ENCODE measurements around the gene CD82.
A peak's percentile ranks its signal among the peaks of the same experiment; 100 is the strongest.
"Not testable (repeated sequence)": the region's sequence is repeated elsewhere in the genome, so short reads cannot be mapped to it uniquely, and the experiment has no call there.

Gene CD82

DNA sequence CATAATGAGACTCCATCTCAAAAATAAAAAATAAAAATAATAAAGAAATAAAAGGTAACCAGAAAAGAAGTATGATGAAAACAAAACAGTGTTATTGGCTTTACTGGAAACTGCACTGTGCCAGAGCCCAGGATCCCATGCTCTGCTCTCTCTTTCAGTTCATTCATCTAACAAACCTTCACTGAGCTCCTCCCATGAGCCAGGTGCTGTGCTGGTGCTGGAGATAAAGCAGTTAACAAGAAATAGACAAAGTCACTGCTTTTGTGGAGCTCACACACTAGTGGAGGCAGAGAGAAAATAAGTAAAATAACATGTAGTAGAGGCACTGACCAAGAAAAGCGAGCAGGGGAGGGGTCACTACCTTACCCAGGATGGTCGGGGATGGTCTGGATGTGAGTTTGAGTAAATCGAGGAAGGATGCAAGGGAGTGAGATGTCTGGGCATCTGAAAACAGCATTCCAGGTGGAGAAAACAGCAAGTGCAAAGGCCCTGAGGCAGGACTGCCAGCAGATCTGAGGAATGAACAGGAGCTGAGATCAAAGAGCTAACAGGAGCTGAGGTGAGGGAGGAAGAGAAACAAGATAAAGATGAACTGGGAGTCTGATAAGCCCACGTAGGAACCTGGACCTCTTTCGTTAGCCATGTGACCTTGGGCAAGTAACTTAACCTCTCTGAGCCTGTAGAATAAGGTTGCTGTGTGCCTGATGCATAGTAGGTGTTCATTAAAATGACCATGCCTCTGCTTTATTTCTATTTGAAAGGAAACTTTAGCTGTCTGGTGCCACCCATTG lies 31.3 kb upstream of the CD82 start:
- DNase-seq (ENCODE audit: low read depth) = no peak

DNA sequence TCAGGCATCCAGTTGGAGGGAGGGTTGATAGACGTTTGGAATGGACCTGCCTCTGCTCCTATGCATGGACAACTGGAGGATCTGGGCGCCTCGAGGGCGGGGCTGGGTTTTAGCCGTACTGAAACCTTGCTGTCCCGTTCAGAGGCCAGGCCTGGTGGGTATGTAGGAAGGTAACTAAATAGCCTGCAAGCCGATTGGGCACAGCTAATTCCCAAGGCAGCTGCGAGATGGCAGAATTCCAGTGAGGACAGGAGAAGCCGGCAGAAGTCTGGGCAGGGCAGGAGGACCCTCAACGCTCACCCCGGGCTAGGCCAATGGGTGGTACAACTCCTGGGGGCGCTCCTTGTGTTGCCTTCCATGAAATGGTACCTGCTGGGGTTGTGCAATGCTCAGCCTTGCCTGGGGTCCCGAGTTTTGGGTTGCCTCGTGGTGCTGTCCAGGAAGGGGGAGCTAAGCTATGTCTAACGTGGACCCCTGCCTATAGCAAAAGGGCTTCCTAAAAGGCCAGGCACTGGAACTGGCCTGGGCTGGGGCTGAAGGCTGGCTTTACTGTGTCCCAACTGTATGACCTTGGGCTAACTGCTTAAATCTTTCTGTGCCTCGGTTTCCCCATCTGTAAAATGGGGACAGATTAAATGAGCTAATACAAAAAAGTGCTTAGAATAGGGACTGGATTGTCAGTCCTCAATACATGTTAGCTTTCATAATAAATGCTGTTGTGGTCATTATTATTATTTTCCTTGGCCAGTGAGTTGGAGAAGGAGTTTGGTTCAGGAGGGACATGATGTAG lies 30.1 kb upstream of the CD82 start:
- DNase-seq (ENCODE audit: low read depth) = no peak

DNA sequence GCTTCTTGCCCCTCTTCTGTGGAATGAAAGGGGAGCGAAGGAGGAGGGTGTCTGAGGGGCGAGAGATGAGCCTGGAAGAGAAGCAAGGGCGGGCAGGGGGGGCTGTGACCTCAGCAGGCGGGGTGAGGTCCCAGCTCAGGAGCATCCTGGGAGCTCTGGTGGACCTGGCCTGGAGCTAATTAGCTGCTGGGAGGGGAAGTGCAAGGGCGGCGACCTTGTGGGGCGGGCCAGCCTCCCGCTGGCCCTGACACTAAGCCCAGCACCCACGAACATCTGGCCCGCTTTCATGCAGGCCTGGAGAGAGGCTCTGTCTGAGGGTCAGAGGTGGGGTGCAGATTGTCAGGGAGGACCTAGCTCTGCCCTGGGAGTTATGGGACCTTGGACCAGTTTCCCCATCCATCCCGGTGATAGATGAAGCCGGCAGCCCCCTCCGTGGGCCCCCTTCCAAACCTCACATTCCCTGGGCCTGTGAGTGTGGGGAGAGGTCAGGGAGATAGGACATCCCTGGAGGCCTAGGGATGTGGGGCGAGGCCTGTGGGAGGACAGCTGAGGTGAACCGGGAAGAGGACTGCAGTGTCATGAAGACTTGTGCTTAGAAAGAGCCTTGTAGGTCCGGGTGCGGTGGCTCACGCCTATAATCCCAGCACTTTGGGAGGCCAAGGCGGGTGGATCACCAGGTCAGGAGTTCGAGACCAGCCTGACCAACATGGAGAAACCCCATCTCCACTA lies 28.5 kb upstream of the CD82 start:
- DNase-seq (ENCODE audit: low read depth) = no peak

DNA sequence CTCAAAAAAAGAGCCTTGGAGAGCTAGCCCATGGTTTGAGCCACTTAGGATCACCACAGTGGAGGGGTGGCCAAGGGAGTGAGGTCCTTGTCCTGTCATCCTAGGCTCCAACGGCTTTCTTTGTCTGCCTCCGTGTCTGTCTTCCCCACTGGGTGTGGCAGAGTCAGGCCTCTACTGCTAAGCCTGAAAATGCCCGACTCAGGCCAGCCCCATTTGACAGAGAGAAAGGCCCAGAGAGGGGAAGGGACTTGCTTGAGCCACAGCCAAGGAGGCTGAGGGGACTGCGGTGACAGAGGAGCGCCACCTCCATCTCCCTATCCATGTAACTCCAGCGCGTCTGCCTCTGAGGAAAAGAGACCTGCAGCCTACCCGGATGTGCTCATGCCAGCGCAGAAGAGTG lies 27.8 kb upstream of the CD82 start:
- DNase-seq (ENCODE audit: low read depth) = no peak

DNA sequence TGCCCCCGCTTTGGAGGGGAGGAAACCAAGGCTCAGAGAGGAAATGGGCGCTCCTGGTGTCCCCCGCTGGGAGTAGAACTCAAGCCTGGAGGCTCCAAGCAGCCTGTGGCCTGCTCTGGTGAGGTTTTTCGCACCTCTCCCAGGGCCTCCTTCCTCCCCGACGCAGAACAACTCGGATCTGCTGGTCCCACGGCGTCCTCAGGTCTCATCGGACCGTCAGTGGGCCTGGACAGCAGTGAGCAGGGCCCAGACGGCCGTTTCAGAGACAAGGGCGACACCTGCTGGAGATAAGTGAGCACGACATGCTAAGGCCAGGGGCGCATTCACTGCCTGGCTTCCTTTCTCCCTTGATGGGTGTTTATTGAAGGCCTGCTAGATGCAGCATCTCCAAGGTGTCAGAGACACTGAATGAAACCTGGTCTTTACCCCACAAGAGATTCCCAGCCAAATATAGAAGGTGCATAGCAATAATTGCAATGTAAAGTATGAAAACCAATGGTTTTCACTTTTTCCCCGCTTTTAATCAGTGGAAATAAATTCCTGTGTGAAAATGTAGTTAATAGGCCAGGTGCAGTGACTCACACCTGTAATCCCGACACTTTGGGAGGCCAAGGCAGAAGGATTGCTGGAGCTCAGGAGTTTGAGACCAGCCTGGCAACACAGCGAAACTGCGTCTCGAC lies 26.9 kb upstream of the CD82 start:
- peak; percentile 36 for DNase-seq (ENCODE audit: low read depth)

DNA sequence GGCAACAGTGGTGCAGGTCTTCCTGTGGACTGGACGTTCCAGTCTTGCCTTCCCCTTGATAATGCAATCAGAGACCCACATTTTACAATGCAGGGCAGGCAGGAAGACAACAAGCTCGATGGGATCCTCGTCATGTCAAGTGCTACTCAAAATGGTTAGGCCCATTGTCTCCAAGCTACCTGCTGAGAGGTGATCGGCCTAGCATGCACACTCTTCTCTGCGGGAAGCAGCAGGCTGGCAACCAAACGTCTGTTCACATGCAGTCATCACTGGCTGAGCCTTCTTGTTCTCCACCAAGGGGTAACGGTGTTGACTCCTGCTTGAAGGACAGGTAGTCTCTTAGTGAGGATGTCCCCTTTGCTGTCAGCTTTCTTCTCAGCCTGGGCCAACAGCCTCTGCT lies 25.5 kb upstream of the CD82 start:
- DNase-seq (ENCODE audit: low read depth) = no peak

DNA sequence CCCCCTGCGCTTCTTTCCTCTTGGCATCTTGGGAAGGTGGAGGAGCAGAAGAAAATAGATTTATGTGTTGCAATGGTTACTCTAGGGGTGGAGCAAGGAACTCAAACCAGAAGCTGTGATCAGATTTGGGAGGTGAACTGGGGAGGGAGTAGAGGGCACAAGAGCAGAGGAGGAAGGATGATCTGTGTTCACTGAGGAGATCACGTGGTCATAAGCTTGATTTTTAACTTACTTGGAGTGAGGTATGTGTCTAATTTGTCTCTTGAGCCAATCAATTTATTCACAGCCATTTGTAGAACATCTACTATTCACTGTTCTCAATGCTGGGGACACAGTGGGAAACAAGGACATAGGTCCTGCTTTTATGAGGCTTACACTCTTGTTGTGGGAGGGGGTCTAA lies 24.8 kb upstream of the CD82 start:
- no peak for DNase-seq (ENCODE audit: low read depth)

DNA sequence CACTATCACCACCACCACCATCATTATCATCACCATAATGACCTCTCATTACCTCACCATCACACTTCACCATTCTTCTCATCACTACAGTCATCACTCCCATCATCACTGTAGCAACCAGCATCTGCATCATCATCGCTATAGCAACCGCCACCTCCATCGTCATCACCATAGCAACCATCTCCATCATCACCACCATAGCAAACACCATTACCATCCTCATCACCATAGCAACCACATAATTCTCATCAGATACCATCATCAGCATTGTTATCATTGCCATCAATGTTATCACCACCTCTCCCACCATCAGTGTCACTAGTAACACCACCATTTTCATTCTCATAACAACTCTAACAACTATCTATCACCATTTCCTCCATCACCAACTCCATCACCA lies 23.1 kb upstream of the CD82 start:
- DNase-seq (ENCODE audit: low read depth) = no peak

DNA sequence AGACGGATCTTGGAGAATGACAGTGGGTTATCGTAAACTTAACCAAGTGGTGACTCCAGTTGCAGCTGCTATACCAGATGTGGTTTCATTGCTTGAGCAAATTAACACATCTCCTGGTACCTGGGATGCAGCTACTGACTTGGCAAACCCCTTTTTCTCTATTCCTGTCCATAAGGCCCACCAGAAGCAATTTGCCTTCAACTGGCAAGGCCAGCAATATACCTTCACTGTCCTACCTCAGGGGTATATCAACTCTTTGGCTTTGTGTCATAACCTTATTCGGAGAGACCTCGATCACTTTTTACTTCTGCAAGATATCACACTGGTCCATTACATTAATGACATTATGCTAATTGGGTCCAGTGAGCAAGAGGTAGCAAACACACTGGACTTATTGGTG lies 18.5 kb upstream of the CD82 start:
- not testable (repeated sequence) for DNase-seq (ENCODE audit: low read depth)

DNA sequence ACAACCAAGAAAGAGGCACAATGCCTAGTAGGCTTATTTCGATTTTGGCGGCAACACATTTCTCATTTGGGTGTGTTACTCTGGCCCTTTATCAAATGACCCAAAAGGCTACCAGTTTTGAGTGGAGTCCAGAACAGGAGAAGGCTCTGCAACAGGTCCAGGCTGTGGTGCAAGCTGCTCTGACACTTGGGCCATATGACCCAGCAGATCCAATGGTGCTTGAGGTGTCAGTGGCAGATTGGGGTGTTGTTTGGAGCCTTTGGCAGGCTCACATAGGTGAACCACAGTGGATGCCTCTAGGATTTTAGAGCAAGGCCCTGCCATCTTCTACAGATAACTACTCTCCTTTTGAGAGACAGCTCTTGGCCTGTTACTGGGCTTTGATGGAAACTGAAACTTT lies 17.9 kb upstream of the CD82 start:
- not testable (repeated sequence) for DNase-seq (ENCODE audit: low read depth)

DNA sequence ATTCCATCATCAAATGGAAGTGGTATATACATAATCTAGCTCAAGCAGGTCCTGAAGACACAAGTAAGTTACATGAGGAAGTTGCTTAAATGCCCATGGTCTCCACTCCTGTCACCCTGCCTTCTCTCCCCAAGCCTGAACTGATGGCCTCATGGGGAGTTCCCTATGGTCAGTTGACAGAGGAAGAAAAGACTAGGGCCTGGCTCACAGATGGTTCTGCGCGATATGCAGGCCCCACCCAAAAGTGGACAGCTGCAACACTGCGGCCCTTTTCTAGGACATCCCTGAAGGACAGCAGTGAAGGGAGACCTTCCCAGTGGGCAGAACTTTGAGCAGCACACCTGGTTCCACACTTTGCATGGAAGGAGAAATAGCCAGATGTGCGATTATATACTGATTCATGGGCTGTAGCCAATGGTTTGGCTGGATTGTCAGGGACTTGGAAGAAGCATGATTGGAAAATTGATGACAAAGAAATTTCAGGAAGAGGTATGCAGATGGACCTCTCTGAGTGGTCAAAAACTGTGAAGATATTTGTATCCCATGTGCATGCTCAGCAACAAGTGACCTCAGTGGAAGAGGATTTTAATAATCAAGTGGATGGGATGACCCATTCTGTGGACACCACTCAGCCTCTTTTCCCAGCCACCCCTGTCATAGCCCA lies 17.3 kb upstream of the CD82 start:
- DNase-seq (ENCODE audit: low read depth) = no peak

DNA sequence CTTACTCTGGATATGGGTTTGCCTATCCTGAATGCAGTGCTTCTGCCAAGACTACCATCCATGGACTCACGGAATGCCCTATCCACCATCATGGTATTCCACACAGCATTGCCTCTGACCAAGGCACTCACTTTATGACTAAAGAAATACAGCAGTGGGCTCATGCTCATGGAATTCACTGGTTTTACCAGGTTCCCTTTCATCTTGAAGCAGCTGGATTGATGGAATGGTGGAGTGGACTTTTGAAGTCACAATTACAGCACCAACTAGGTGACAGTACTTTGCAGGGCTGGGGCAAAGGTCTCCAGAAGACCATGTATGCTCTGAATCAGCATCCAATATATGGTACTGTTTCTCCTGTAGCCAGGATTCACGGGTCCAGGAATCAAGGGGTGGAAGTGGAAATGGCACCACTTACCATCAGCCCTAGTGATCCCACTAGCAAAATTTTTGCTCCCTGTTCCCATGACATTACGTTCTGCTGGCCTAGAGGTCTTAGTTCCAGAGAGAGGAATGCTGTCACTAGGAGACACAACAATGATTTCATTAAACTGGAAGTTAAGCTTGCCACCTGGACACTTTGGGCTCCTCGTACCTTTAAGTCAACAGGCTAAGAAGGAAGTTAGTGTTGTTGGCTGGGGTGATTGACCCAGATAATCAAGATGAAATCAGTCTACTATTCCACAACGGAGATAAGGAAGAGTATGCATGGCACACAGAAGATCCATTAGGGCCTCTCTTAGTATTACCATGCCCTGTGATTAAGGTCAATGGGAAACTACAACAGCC lies 16.3 kb upstream of the CD82 start:
- not testable (repeated sequence) for DNase-seq (ENCODE audit: low read depth)

DNA sequence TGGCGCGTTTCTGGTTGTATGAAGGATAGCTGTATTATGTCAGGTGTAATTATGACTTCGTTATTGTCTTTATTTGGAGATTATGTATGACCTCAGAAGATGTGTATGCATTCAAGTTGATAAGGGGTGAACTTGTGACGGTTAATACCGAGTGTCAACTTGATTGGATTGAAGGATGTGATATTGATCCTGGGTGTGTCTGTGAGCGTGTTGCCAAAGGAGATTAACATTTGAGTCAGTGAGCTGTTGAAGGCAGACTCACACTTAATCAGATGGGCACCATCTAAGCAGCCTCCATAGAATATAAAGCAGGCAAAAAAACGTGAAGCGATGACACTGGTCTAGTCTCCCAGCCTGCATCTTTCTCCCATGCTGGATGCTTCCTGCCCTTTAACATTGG lies 15.3 kb upstream of the CD82 start:
- DNase-seq (ENCODE audit: low read depth) = no peak

DNA sequence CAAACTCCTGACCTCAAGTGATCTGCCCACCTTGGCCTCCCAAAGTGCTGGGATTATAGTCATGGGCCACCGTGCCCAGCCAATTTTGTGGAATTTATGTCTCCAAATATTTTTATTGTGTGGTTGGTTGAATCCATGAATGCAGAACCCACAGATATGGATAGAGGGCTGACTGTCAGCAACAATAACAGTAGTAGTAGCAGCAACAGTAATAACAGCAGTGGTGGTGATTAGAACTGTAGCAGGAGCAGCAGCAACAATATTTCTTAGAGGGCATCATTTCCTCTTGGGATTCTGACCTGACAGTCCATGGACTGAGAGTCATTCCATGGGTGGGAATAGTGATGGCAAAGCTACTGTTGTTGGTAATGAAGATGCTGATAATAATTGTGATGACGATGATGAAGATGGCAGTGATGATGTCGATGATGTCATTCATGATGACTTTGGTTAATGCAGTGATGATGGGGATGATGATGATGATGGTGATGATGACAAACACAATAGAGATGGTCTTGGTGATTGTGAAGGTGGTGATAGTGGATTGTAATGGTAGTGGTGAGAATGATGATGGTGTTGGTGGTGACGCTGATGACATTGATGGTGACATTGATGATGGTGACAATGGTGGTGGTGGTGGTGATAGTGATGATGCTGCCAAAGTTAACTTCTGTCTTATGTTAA lies 13.9 kb upstream of the CD82 start:
- DNase-seq (ENCODE audit: low read depth) = no peak

DNA sequence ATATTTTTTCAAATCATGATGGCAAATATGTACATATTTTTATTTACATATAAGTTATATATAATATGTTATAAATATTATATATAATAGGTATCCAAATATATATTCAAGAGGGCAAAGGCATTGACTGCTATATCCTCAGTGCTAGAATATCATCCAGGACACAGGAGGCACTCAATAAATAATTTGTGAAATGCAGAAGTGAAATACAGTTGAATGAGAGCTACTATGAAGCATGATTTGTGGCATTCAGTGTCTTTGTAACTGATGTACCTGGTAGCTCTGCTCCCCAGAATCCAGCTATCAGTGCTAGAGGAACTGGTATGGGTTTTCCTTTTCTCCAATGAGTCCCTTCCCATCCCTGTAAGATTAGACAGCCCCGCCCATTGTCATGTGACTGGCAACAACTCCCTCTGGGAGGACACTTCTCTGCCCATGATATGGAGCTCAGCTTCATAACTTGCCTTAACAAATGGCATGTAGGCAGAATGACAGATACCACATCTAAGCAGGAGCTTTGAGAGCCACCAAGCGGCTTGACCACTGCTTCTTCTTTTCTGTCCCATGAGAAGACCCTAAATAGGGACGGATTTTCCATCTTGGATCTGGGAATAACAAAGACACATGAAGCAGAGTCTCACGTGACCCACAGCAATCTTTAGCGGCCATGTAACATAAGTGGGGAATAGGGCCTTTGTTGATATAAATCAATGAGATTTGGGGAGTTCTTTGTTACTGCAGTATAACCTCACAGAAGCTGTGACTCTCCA lies 10.2 kb upstream of the CD82 start:
- DNase-seq (ENCODE audit: low read depth) = no peak

DNA sequence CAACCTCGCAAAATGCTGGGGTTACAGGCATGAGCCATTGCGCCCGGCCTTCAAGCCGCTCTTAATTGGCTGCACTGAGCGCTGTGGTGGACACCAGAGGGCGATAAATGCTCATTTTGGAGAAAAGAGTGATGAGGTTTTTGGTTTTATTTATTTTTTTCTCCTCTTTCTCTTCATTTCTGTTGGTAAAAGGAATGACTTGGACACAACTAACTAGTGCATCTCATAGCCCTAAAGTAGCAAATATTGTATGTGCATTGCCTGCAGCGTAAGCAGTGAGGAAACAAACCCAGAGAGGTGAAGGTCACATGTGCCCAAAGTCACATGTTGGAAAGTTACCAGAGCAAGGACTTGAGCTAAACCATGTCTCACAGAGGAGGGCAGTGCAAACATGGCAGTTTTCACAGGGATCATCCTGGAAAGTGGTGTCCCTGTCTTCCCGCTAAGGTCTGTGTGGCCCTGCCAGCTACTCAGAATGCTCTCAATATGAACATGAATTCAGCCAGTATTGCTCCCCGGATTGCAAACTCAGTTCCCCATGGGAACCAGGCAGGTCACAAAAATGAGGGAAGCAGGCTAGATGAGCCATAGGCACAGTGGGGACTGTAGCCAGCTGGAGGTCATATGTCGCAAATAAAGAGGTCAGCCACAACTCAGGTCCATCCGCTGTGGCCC lies 8.6 kb upstream of the CD82 start:
- no peak for DNase-seq (ENCODE audit: low read depth)

DNA sequence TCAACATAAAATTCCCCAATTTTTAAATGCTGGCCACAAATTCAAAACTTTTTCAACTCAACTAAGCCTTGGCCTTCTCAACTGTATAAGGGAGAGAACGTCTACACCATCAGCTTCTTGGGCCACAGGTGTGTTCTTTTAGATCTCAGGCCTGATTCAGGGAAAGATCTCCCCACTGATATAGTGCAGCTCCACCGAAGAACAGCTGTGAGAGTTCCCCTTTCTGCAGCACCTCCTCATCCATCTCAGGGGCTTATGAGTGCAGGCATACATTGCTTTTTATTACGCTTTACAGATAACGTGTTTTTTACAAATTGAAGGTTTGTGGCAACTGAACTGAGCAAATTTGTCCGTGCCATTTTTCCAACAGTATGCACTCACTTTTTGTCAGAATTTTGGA lies 8.0 kb upstream of the CD82 start:
- DNase-seq (ENCODE audit: low read depth) = no peak

DNA sequence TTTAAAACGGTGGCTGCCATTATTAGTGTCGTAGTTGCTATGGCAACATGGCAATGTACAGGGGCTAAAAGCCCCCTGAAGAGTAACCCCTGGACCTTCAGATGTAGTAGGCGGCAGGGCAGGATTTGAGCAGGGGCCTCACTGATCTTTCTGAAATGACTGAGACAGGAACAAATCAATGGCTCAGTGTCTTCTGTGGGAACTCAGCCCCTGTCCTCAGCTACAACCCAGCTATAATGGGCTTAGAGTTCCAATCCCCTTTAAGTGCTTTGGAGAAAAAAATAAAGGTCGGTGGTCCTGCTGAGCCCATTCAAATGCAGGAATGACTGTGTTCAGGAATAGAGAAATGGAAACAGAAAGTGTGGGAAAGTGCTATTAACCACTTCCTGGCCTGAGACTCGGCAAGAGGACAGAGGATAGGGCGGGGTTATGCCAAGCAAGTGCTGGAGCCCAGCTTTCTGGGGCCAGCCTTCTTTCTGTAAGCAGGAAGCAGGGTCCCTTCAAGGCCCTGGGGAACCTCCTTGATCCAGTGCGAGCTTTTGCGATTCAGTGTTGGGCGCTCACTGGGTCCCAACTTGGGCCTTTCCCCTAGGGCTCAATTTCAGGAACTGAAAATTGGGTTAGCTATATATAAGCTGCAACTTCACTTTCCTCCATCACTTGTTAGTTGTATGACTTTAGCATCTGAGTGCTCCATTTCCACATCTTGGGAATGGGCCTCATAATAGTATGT lies 6.1 kb upstream of the CD82 start:
- no peak for DNase-seq (ENCODE audit: low read depth)
